ENCODE results near the gene LHX6. TPM values are rescaled to one million over a fixed set of nuclear protein-coding genes. Genes with fewer than 3 reads are reported as not detected.
A peak's percentile ranks its signal among the peaks of the same experiment; 100 is the strongest.

LHX6 gene
- total and polyA plus RNA-seq, 8 donors: 0.29 to 46.4 (median 1.5) TPM

DNA sequence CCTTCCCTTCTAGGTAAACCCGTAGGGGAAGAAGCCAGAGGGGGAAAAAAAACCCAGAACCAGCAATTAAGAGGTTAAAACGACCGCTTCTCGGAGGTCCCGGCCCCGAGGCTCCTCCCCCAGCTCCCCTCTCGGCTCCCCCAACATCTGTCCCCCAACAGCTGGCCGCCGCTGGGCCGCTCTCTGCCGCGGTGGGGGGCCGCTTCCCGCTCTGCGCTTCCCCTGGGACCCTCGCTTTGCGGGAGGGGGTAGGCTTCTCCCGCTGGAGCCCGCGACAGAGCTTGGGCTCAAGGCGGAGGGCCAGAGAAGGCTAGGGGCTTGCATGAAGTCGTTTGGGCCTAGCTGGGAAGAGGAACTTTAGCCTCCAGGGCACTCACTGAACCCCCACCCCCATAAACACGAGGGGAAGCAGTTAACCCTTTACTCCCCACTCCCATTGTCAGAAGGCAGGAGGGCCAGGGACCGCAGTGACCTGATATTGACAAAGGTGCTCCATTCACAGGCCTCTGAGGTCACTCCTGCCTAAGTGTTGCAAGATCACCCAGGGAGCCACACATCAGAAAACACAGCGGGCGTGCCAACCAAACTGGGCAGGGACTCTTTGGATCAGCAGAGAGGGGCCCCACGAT, 7.5 kb downstream of the LHX6 start:
- peak in 1 of 2 donors; percentile 61 for DNase-seq
- Histone ChIP-seq H3K4me3 (no peak overlapping the region), H3K27ac (no peak overlapping the region), H3K36me3 (no peaks in the 10 kb centered on the region), H3K27me3 (peaks cover 37 to 100% (median 87%) of the 10 kb centered on the region in 3 donors), H3K9me3 (no peaks in the 10 kb centered on the region), H3K4me1 (peaks cover 24 to 51% (median 39%) of the 10 kb centered on the region in 4 donors)
- WGBS, 5 donors: 15 to 23% (median 22%) methylated on average over 24 to 27 of the region's 27 CpGs
- TF ChIP-seq POLR2AphosphoS5 (IDR thresholded peaks at IDR 0.05): no peak
- TF ChIP-seq EP300 (IDR thresholded peaks at IDR 0.05): no peak
- TF ChIP-seq POLR2A (IDR thresholded peaks at IDR 0.05): no peak
- no peak for TF ChIP-seq CTCF (IDR thresholded peaks at IDR 0.05)
- intact Hi-C loops (cut with DNase I; ENCODE audit: low total_unique reads): no loop called here

DNA sequence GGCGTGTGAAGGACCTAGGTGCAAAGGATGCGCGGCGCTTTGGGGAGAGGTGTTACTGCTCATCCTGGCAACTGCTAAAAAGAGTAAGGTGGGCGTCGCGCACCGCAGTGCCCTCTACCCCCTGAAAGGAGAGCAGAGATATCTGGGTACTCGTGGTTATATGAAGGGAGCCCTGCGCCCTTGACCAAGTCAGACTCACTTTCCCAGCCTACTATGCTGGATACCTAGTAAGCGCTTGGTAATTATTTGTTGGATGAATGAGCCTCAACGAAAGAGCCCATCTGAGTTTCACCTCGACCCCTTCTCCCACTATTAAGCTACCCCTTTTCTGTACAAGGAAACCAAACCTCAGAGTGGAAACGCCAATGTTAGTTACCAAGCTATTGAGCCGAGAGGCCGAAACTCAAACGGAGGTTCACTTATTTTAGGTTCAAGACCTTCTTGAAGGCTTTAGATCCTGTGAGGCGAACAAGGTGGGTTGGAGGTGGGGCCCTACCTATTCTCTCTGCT, 8.0 kb downstream of the LHX6 start:
- no peak for TF ChIP-seq POLR2A (IDR thresholded peaks at IDR 0.05)
- TF ChIP-seq EP300 (IDR thresholded peaks at IDR 0.05): no peak
- no peak for TF ChIP-seq CTCF (IDR thresholded peaks at IDR 0.05)
- TF ChIP-seq POLR2AphosphoS5 (IDR thresholded peaks at IDR 0.05): no peak
- intact Hi-C loops (cut with DNase I; ENCODE audit: low total_unique reads): no loop called here
- no peak for DNase-seq
- H3K4me1 ChIP-seq: peaks cover 18 to 46% (median 33%) of the 10 kb centered on the region in 4 donors
- H3K27me3 ChIP-seq: peaks cover 32 to 100% (median 87%) of the 10 kb centered on the region in 3 donors
- 24 to 40% (median 28%) methylated on average over 18 of the region's 18 CpGs for WGBS, 5 donors
- no peak overlapping the region for H3K4me3 ChIP-seq
- H3K36me3 ChIP-seq: no peaks in the 10 kb centered on the region
- H3K9me3 ChIP-seq: no peaks in the 10 kb centered on the region
- H3K27ac ChIP-seq: no peak overlapping the region

DNA sequence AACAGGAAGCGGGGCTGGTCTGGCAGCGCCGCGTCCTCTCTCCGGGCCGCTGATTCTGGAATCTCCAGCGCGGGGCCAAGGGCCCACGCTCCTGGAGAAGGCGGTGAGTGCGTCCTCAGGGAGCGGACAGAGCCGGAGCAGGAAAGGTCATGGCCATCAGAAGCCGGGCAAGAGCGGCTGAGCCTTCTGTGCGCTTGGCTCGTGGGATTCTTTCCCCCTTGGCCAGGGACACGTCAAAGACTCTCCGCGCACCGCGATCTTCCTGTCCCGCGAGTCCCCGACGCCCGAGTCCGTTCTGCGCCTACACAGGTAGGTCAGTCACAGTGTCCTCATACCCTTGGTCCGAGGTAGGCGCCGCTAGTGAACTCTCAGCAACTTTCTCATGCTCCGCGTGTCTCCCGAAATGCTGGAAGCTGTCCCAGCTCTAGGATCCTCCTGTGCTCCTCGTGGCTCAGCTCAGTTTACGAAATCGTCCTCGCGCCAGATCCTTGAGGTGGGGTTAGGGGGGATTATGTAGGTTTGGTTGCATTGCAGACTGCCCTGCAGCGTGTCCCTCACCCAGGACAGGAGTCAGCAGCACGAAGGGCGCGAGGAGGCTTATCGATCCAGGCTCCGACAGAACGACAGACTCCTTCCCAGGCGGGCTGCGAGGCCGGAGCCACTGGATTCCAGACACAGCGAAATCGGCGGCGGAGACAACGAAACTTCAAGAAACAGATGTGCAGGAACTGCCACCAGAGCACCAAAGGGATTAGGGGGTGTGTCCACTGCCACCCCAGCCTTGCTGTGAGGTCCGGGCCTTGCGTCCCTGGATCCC, 8.7 kb downstream of the LHX6 start:
- no peak for TF ChIP-seq CTCF (IDR thresholded peaks at IDR 0.05)
- TF ChIP-seq POLR2AphosphoS5 (IDR thresholded peaks at IDR 0.05): peak in 1 of 3 donors; percentile 26
- Histone ChIP-seq H3K9me3 (no peaks in the 10 kb centered on the region), H3K27ac (no peak overlapping the region), H3K36me3 (no peaks in the 10 kb centered on the region), H3K27me3 (peaks cover 27 to 100% (median 83%) of the 10 kb centered on the region in 3 donors), H3K4me3 (peak overlapping the region in 3 of 4 donors; percentile 12 to 39 (median 24)), H3K4me1 (peaks cover 18 to 42% (median 31%) of the 10 kb centered on the region in 4 donors)
- WGBS, 5 donors: 12 to 21% (median 16%) methylated on average over 46 to 57 of the region's 57 CpGs
- DNase-seq: peak in 1 of 2 donors; percentile 47
- intact Hi-C loops (cut with DNase I; ENCODE audit: low total_unique reads): no loop called here

- WGBS, 5 donors: 5 to 14% (median 7%) methylated on average over 41 to 59 of the region's 59 CpGs
- Histone ChIP-seq H3K27me3 (peaks cover 27 to 100% (median 80%) of the 10 kb centered on the region in 3 donors), H3K9me3 (no peaks in the 10 kb centered on the region), H3K27ac (no peak overlapping the region), H3K36me3 (no peaks in the 10 kb centered on the region), H3K4me1 (peaks cover 20 to 46% (median 36%) of the 10 kb centered on the region in 4 donors), H3K4me3 (peak overlapping the region; percentile 7 to 39 (median 18))
- intact Hi-C loops (cut with DNase I; ENCODE audit: low total_unique reads): no loop called here
- no peak for TF ChIP-seq POLR2A (IDR thresholded peaks at IDR 0.05)
- TF ChIP-seq POLR2AphosphoS5 (IDR thresholded peaks at IDR 0.05): no peak
- TF ChIP-seq CTCF (IDR thresholded peaks at IDR 0.05): no peak
- no peak for TF ChIP-seq EP300 (IDR thresholded peaks at IDR 0.05)
- DNase-seq: peak in 1 of 2 donors; percentile 49
Observed at GRCh38 chr9:122218935-122219855, 9.6 kb downstream of the LHX6 start.
